ENCODE measurements around the gene MRPS22. TPM values are rescaled to one million over a fixed set of nuclear protein-coding genes. Genes with fewer than 3 reads are reported as not detected.

MRPS22 gene
- total and polyA plus RNA-seq, 2 of the 13 experiments (the other 11 are each of a cell fraction or from before 2014, with no cell fraction given) = 52.7 to 113 TPM

DNA sequence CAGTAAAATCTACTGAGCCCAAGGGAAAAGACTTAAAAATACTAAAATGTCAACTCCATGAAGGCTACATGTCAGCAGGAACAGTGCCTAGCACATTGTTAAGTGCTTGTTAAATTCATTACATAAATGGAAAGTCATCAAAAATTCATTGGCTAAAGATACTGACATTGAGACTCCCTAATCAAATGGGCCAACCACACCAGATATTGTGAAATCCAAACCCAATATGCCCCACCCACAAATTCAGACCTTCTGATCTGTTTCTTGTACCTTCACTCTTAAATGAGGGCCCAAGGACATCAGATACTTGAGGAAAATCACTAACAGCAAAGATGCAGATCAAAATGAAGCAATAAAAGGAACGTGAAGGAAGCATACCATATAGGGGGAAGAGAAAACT, 20.7 kb downstream of the MRPS22 start:
- BruUV-seq (replicated peaks) = no TSS peak
- no peak overlapping the region for H2AFZ ChIP-seq (ENCODE audit: low read length)
- H3K27ac ChIP-seq (ENCODE audit: extremely low read length, insufficient read depth, low read length) = no peak overlapping the region
- no peak overlapping the region for H3K9ac ChIP-seq (ENCODE audit: insufficient read depth, low read depth, low read length)
- H3K4me2 ChIP-seq (ENCODE audit: low read depth, low read length) = no peak overlapping the region
- H3K9me3 ChIP-seq (ENCODE audit: low read length) = no peaks in the 10 kb centered on the region
- H3K27me3 ChIP-seq (ENCODE audit: control insufficient read depth in 1 of 2, insufficient read depth in 2 of 2, low read length in 2 of 2) = no peaks in the 10 kb centered on the region
- ChIA-PET CTCF (ENCODE audit: low intra/inter-chr PET ratio, low total read pairs) (no interaction called here), POLR2A (no interaction called here)
- H3K79me2 ChIP-seq (ENCODE audit: insufficient read depth, low read length) = no peaks in the 10 kb centered on the region
- intact Hi-C loops (cut with micrococcal nuclease; ENCODE audit: unreplicated experiment) (no loop called here), in situ Hi-C loops (cut with HindIII; ENCODE audit: extremely low pct_ligation_motif_present, low pct_unique_long_range_greater_than_20kb) (loop anchor here (25.0 kb wide), 1 partner anchor 677 kb away; no protein-coding TSS in a partner anchor)
- H3K4me1 ChIP-seq (ENCODE audit: insufficient read depth, low read length) = no peaks in the 10 kb centered on the region
- H3K4me3 ChIP-seq (replicated peaks in 1 of 3; ENCODE audit: insufficient read depth in 1 of 3, low read depth in 2 of 3, low read length in 3 of 3) = no peak overlapping the region
- peak; percentile 50; the same call in 1 of the 2 replicates for TF ChIP-seq CEBPB (IDR thresholded peaks at IDR 0.05; ENCODE audit: borderline replicate concordance, low read depth, low read length)
- TF ChIP-seq SAFB2 (CRISPR knock-in tag; IDR thresholded peaks at IDR 0.05; ENCODE audit: borderline replicate concordance, low read depth) = no peak
- TF ChIP-seq EZH2 (conservative IDR thresholded peaks at IDR 0.05; ENCODE audit: low read depth, low read length) = no peak
- TF ChIP-seq, protein P1, sequence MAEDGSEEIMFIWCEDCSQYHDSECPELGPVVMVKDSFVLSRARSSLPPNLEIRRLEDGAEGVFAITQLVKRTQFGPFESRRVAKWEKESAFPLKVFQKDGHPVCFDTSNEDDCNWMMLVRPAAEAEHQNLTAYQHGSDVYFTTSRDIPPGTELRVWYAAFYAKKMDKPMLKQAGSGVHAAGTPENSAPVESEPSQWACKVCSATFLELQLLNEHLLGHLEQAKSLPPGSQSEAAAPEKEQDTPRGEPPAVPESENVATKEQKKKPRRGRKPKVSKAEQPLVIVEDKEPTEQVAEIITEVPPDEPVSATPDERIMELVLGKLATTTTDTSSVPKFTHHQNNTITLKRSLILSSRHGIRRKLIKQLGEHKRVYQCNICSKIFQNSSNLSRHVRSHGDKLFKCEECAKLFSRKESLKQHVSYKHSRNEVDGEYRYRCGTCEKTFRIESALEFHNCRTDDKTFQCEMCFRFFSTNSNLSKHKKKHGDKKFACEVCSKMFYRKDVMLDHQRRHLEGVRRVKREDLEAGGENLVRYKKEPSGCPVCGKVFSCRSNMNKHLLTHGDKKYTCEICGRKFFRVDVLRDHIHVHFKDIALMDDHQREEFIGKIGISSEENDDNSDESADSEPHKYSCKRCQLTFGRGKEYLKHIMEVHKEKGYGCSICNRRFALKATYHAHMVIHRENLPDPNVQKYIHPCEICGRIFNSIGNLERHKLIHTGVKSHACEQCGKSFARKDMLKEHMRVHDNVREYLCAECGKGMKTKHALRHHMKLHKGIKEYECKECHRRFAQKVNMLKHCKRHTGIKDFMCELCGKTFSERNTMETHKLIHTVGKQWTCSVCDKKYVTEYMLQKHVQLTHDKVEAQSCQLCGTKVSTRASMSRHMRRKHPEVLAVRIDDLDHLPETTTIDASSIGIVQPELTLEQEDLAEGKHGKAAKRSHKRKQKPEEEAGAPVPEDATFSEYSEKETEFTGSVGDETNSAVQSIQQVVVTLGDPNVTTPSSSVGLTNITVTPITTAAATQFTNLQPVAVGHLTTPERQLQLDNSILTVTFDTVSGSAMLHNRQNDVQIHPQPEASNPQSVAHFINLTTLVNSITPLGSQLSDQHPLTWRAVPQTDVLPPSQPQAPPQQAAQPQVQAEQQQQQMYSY (CRISPR knock-in tag; IDR thresholded peaks at IDR 0.05) = no peak
- TF ChIP-seq ZNF557 (CRISPR knock-in tag; IDR thresholded peaks at IDR 0.05) = no peak
- TF ChIP-seq ZNF501 (CRISPR knock-in tag; IDR thresholded peaks at IDR 0.05) = no peak
- TF ChIP-seq, protein P2, sequence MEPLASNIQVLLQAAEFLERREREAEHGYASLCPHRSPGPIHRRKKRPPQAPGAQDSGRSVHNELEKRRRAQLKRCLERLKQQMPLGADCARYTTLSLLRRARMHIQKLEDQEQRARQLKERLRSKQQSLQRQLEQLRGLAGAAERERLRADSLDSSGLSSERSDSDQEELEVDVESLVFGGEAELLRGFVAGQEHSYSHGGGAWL (CRISPR knock-in tag; IDR thresholded peaks at IDR 0.05) = no peak
- peak; percentile 2 to 5; a peak in 1 of 4 replicates for TF ChIP-seq MAFK (conservative IDR thresholded peaks at IDR 0.05 in 1 of 2, IDR thresholded peaks at IDR 0.05 in 1 of 2; ENCODE audit: low read length in 2 of 2)
- no peak for TF ChIP-seq SP2 (CRISPR knock-in tag; IDR thresholded peaks at IDR 0.05)
- no peak for TF ChIP-seq ZNF816 (CRISPR knock-in tag; IDR thresholded peaks at IDR 0.05; ENCODE audit: borderline replicate concordance)
- no peak for TF ChIP-seq SMARCC2 (IDR thresholded peaks at IDR 0.05)
- no peak for TF ChIP-seq TCF7 (IDR thresholded peaks at IDR 0.05; ENCODE audit: low read depth)
- peaks cover 18 to 91% of the 10 kb centered on the region in 2 experiments for H3K36me3 ChIP-seq (replicated peaks in 1 of 2; ENCODE audit: control insufficient read depth in 1 of 2, insufficient read depth in 2 of 2, low read length in 2 of 2)
- no peak for FAIRE-seq
- DNase-seq (ENCODE audit: low spot score) = no peak
- 94% methylated on average over 1 of the region's 1 CpG for WGBS (ENCODE audit: low lambda C conversion rate)
- no peak for ATAC-seq
- no peaks in the 10 kb centered on the region; the same call in 1 of the 2 replicates for H4K20me1 ChIP-seq (ENCODE audit: insufficient read depth, low read length)

All from HepG2 (cell line).